Mesendoderm (in vitro differentiated cells): ENCODE results near the gene GFPT1. TPM values are rescaled to one million over a fixed set of nuclear protein-coding genes. Genes with fewer than 3 reads are reported as not detected.
A peak's percentile ranks its signal among the peaks of the same experiment; 100 is the strongest.

Experiments
- DNase-seq: peaks from one replicate; pipeline ENCODE4 v3.0.0; 2013
- H2AK5ac ChIP-seq: 2 replicates; pipeline ENCODE4 v1.6.1; 2013; ENCODE audit warnings: low read length, inconsistent platforms
- H2BK120ac ChIP-seq: 2 replicates; pipeline ENCODE4 v1.6.1; 2013; ENCODE audit warnings: low read depth, mild to moderate bottlenecking, low read length, moderate library complexity, mixed read lengths
- H2BK15ac ChIP-seq: replicated peaks from 2 replicates; pipeline ENCODE4 v1.6.1; 2013; ENCODE audit warnings: low read depth, mild to moderate bottlenecking, moderate library complexity
- H2BK5ac ChIP-seq: 2 replicates; pipeline ENCODE4 v1.6.1; 2013; ENCODE audit warnings: low read length, inconsistent platforms
- H3K18ac ChIP-seq: 2 replicates; pipeline ENCODE4 v1.6.1; 2013; ENCODE audit warnings: mild to moderate bottlenecking, low read length, mixed read lengths
- H3K23ac ChIP-seq: one replicate; pipeline ENCODE4 v1.6.1; 2013; ENCODE audit warnings: low read length
- H3K27ac ChIP-seq: 2 replicates; pipeline ENCODE4 v1.5.1; 2013; ENCODE audit warnings: low read depth, mild to moderate bottlenecking, inconsistent platforms, low read length, moderate library complexity
- H3K27me3 ChIP-seq: 2 replicates; pipeline ENCODE4 v1.6.1; 2013; ENCODE audit warnings: low read length, control low read depth, mild to moderate bottlenecking, inconsistent platforms; ENCODE audit not compliant: insufficient read depth, poor library complexity
- H3K36me3 ChIP-seq: 2 replicates; pipeline ENCODE4 v1.6.1; 2013; ENCODE audit warnings: low read length, inconsistent platforms; ENCODE audit not compliant: control insufficient read depth, insufficient read depth
- H3K4ac ChIP-seq: one replicate; pipeline ENCODE4 v1.6.1; 2013; ENCODE audit warnings: low read depth, mild to moderate bottlenecking, low read length, moderate library complexity
- H3K4me1 ChIP-seq: 2 replicates; pipeline ENCODE4 v1.6.1; 2013; ENCODE audit warnings: low read depth, low read length, inconsistent platforms; ENCODE audit not compliant: control insufficient read depth
- H3K4me2 ChIP-seq: 2 replicates; pipeline ENCODE4 v1.6.1; 2013; ENCODE audit warnings: low read length
- H3K4me3 ChIP-seq: 2 replicates; pipeline ENCODE4 v1.5.1; 2013; ENCODE audit warnings: mild to moderate bottlenecking, low read length
- H3K56ac ChIP-seq: one replicate; pipeline ENCODE4 v1.6.1; 2013; ENCODE audit warnings: low read length
- H3K79me1 ChIP-seq: 2 replicates; pipeline ENCODE4 v1.6.1; 2013; ENCODE audit warnings: low read length, inconsistent platforms
- H3K79me2 ChIP-seq: 2 replicates; pipeline ENCODE4 v1.6.1; 2013; ENCODE audit warnings: mild to moderate bottlenecking, low read length; ENCODE audit not compliant: control insufficient read depth, insufficient read depth
- H3K9ac ChIP-seq: 2 replicates; pipeline ENCODE4 v1.6.1; 2013; ENCODE audit warnings: low read length, inconsistent platforms
- H4K5ac ChIP-seq: one replicate; pipeline ENCODE4 v1.6.1; 2013; ENCODE audit warnings: low read length
- H4K8ac ChIP-seq: one replicate; pipeline ENCODE4 v1.6.1; 2013; ENCODE audit warnings: low read depth, mild to moderate bottlenecking, control low read depth, low read length, moderate library complexity
- WGBS: extraction: QIAGEN DNeasy Blood & Tissue Kit; methylation state at CpG from one replicate; pipeline ENCODE4 v1.1.7; 2013; ENCODE audit warnings: low lambda C conversion rate, missing lambda C conversion rate; ENCODE audit not compliant: insufficient coverage; ENCODE audit errors: extremely low coverage; 5-methylcytosine and 5-hydroxymethylcytosine counted together
- polyA plus RNA-seq, 2 experiments: library from polyadenylated mRNA; stranded (reverse); fragments of 200-250 nt; gene quantifications; one replicate each; pipeline ENCODE4 v1.2.3, GENCODE V29; 2013

GFPT1 gene
- polyA plus RNA-seq (2013, experiment 1 of 2), result 38.1 TPM
- polyA plus RNA-seq (2013, experiment 2 of 2), result 36.3 TPM

DNA sequence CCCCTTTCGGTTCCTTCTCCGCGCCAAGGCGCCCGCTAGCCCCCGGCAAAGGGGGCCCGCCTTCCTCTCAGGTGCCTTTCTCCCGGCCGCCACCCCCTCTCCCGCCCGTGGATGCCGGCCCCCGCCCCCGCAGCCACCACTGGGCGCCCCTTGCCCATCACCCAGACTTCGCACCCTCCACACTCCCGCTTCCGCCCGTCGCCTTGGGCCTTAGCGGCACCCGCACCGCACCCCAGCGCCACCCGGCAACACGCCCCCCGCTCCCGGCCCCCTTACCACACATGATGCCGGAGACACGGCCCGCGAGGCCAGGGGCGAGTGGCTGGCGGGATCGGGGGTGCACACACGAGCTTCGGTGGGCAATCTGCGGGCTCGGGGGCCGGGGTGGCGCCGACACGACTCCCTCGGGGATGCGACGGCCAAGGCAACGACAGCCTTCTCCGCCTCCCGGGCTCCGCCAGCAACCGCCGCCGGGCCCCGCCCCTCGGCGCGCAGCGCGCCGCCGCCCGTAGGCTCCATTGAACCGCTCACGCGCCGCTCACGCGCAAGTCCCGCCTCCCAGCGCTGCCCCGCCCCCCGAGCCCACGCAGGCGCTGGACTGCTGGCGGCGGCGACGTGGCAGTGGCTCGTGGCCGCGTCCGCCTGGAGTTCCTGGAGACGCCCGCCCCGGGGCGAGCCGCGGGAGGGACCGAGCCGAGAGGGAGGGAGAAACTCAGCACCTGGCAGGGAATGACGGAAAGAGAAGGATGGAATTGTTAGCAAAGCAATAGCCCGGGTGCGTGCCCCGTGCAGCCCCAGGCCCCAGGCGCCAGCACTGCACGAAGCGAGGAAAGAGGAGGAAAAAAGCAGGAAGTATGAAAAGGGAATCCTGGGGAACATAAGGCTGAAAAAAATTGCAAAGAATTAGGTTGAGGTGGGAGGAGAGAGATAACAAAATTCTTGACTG, at the start of gene GFPT1:
TSS of gene GFPT1 (minus strand) at position 439 of the 946 bp plus-strand sequence. CDS start at position 283, 156 bp downstream.
- peak; percentile 95 for DNase-seq
- Histone ChIP-seq H3K9ac (peak within 1 kb of the TSS; percentile 90), H2BK15ac (no peak within 1 kb of the TSS), H3K27me3 (no peaks in the 10 kb centered on the region), H2BK120ac (peak within 1 kb of the TSS; percentile 55), H4K8ac (peak within 1 kb of the TSS; percentile 95), H2AK5ac (no peak within 1 kb of the TSS), H3K79me1 (peaks cover 4% of the 10 kb centered on the region), H3K27ac (peak within 1 kb of the TSS; percentile 73), H3K56ac (peak within 1 kb of the TSS; percentile 94), H2BK5ac (peak within 1 kb of the TSS; percentile 14), H3K4me3 (peak within 1 kb of the TSS; percentile 56), H4K5ac (peak within 1 kb of the TSS; percentile 33), H3K18ac (peak within 1 kb of the TSS; percentile 98), H3K23ac (no peak within 1 kb of the TSS), H3K4me1 (peaks cover 3% of the 10 kb centered on the region), H3K79me2 (peaks cover 26% of the 10 kb centered on the region), H3K36me3 (no peaks in the 10 kb centered on the region), H3K4ac (peak within 1 kb of the TSS; percentile 82), H3K4me2 (peak within 1 kb of the TSS; percentile 79)
- WGBS, result no CpG with 5 or more reads among the region's 97 CpGs

DNA sequence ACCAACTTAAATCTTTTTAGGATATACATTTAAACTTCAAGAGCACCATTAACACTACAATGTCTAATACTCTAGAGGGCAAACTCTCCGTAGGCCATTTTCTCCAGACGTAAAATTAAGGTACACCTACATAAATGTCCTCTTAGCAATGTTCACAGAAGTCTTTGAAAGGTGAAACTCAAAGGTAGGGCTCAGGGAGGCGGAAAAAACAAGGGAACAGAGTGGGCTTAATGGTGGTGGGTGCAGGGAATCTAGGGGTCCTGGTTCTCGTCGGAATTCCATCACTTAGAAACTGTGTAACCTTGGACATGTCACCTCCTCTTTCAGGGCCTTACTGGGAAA, 49.5 kb upstream of the GFPT1 start:
- peak overlapping the region; percentile 82 for H3K4me3 ChIP-seq
- peak overlapping the region; percentile 93 for H3K56ac ChIP-seq
- H3K4me1 ChIP-seq, result peaks cover 6% of the 10 kb centered on the region
- no peak overlapping the region for H2BK15ac ChIP-seq
- H3K27ac ChIP-seq, result peak overlapping the region; percentile 94
- H3K9ac ChIP-seq, result peak overlapping the region; percentile 77
- H3K4me2 ChIP-seq, result peak overlapping the region; percentile 89
- peak overlapping the region; percentile 77 for H2AK5ac ChIP-seq
- peak overlapping the region; percentile 41 for H3K4ac ChIP-seq
- no peaks in the 10 kb centered on the region for H3K79me2 ChIP-seq
- H3K36me3 ChIP-seq, result no peaks in the 10 kb centered on the region
- H3K79me1 ChIP-seq, result no peaks in the 10 kb centered on the region
- H2BK120ac ChIP-seq, result no peak overlapping the region
- no peak overlapping the region for H4K5ac ChIP-seq
- H3K18ac ChIP-seq, result peak overlapping the region; percentile 53
- peak overlapping the region; percentile 95 for H3K23ac ChIP-seq
- no CpG with 5 or more reads among the region's 5 CpGs for WGBS
- DNase-seq, result no peak
- H3K27me3 ChIP-seq, result no peaks in the 10 kb centered on the region
- H2BK5ac ChIP-seq, result peak overlapping the region; percentile 69
- H4K8ac ChIP-seq, result no peak overlapping the region

DNA sequence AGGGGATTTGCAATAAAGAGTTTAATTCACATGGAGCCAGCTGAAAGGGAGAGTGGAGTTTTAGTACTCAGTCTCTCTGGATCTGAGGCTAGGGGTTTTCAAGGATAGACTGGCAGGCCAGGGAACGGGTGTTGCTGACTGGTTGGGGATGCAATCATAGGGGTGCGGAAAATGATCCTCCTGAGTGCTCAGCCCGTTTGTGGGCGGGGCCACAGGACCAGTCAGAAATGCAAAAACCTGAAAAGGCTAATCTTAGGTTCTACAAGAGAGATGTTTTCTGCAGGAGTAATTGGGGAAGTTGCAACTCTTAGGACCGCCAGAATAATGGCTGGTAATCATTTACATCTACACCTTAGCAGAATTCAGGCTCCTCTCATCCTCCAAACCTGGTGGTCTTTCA, 47.7 kb upstream of the GFPT1 start:
- Histone ChIP-seq H2BK15ac (no peak overlapping the region), H3K27me3 (no peaks in the 10 kb centered on the region), H3K23ac (no peak overlapping the region), H3K79me2 (no peaks in the 10 kb centered on the region), H4K5ac (no peak overlapping the region), H2BK120ac (no peak overlapping the region), H3K27ac (no peak overlapping the region), H3K36me3 (no peaks in the 10 kb centered on the region), H2BK5ac (no peak overlapping the region), H3K9ac (no peak overlapping the region), H3K4me2 (no peak overlapping the region), H3K79me1 (no peaks in the 10 kb centered on the region), H3K4me3 (no peak overlapping the region), H2AK5ac (no peak overlapping the region), H3K18ac (no peak overlapping the region), H4K8ac (no peak overlapping the region), H3K56ac (no peak overlapping the region), H3K4ac (no peak overlapping the region), H3K4me1 (peaks cover 6% of the 10 kb centered on the region)
- no CpG with 5 or more reads among the region's 5 CpGs for WGBS
- no peak for DNase-seq

DNA sequence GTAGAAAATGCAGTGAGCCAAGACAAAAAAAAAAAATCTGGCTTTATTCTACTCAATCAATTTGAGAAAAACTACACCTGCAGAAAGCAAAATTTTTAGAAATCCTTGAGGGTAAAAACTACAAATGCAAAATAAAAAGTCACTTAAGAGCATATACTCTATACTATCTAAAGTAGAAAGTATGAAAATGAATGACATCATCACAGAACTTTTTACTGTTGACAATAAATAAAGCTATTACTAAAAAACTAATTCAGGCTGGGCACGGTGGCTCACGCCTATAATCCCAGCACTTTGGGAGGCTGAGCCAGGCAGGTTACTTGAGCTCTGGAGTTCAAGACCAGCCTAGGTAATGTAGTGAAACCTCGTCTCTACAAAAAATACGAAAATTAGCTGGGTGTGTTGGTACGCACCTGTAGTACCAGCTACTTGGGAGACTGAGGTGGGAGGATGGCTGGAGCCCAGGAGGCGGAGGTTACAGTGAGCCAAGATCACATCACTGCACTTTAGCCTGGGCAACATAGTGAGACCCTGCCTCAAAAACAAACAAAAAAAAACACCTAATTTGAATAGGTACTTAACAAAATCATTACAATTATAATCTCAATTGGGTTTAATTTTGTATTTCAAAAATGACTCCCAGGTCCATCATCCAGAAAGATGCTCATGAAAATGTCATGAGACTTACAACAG, 42.6 kb upstream of the GFPT1 start:
- no peak for DNase-seq
- Histone ChIP-seq H2BK5ac (no peak overlapping the region), H2BK120ac (no peak overlapping the region), H3K4me1 (no peaks in the 10 kb centered on the region), H4K5ac (no peak overlapping the region), H3K36me3 (no peaks in the 10 kb centered on the region), H3K18ac (no peak overlapping the region), H3K27me3 (no peaks in the 10 kb centered on the region), H3K79me2 (no peaks in the 10 kb centered on the region), H3K23ac (no peak overlapping the region), H4K8ac (no peak overlapping the region), H3K79me1 (no peaks in the 10 kb centered on the region), H3K4me3 (no peak overlapping the region), H3K27ac (no peak overlapping the region), H3K9ac (no peak overlapping the region), H2BK15ac (no peak overlapping the region), H3K4ac (no peak overlapping the region), H2AK5ac (no peak overlapping the region), H3K4me2 (no peak overlapping the region), H3K56ac (no peak overlapping the region)
- WGBS, result no CpG with 5 or more reads among the region's 6 CpGs

DNA sequence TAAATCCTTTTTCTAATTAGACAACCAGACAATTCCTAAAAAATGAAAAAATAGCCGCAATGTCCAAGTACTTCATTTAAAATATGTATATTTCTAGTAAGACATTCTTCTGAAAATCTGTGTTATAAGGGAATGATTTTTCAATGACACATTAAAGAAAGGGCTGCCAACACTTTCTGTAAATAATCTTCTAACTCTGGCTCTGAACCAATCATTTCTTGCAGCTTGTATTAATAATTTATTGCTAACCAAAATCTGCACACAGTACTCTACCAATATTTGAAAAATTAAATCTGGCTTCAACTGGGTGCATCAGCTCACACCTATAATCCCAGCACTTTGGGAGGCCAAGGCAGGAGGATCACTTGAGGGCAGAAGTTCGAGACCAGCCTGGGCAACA, 42.0 kb upstream of the GFPT1 start:
- H3K56ac ChIP-seq, result no peak overlapping the region
- no peaks in the 10 kb centered on the region for H3K4me1 ChIP-seq
- no CpG with 5 or more reads among the region's 2 CpGs for WGBS
- DNase-seq, result no peak
- H3K9ac ChIP-seq, result no peak overlapping the region
- no peaks in the 10 kb centered on the region for H3K27me3 ChIP-seq
- no peak overlapping the region for H3K18ac ChIP-seq
- H3K79me2 ChIP-seq, result no peaks in the 10 kb centered on the region
- H3K4me3 ChIP-seq, result no peak overlapping the region
- H3K4ac ChIP-seq, result no peak overlapping the region
- no peak overlapping the region for H2BK5ac ChIP-seq
- H3K4me2 ChIP-seq, result no peak overlapping the region
- no peak overlapping the region for H4K5ac ChIP-seq
- no peak overlapping the region for H3K23ac ChIP-seq
- H3K79me1 ChIP-seq, result no peaks in the 10 kb centered on the region
- no peak overlapping the region for H3K27ac ChIP-seq
- no peak overlapping the region for H2AK5ac ChIP-seq
- H3K36me3 ChIP-seq, result no peaks in the 10 kb centered on the region
- no peak overlapping the region for H2BK15ac ChIP-seq
- H4K8ac ChIP-seq, result no peak overlapping the region
- no peak overlapping the region for H2BK120ac ChIP-seq
